GM12891 (cell line): Measurements from ENCODE around the gene NCKAP5L.

ENCODE experiments used
- PAX5 ChIP-seq: IDR thresholded peaks from 2 replicates; pipeline ENCODE4 v1.6.1; 2011; ENCODE audit warnings: low read length, moderate library complexity, mild to moderate bottlenecking; ENCODE audit not compliant: insufficient read depth, severe bottlenecking
- POLR2A ChIP-seq: IDR thresholded peaks from 2 replicates; pipeline ENCODE4 v1.6.1; 2011; ENCODE audit warnings: low read depth, low read length, control low read depth
- POLR2AphosphoS5 ChIP-seq: IDR thresholded peaks from 2 replicates; pipeline ENCODE4 v1.6.1; 2011; ENCODE audit warnings: low read depth, low read length, control low read depth
- POU2F2 ChIP-seq: IDR thresholded peaks from 2 replicates; pipeline ENCODE4 v1.6.1; 2011; ENCODE audit warnings: low read depth, mild to moderate bottlenecking, control low read depth, low read length, moderate library complexity
- SPI1 ChIP-seq: IDR thresholded peaks from 2 replicates; pipeline ENCODE4 v1.6.1; 2011; ENCODE audit warnings: low read depth, low read length, control low read depth
- TAF1 ChIP-seq: IDR thresholded peaks from 2 replicates; pipeline ENCODE4 v1.6.1; 2011; ENCODE audit warnings: low read depth, low read length, control low read depth

DNA sequence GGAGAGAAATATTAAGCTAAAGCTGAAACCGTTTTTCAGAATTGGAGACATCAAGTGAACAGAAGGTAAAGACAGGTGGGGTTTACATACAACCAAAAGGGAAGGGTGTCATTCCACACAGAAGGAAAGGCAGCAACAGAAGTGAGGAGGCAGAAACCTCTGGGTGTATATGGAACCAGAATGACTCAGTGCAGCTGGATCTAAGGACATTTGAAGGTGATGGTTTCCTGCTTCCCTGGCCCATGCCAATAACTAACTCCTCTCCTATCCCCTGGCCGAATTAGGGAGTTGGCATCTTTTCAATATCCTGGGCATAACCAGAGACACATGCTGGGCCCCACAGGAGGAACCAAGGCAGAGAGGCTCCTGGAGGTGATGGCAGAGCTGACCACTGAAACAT, 8.4 kb downstream of the NCKAP5L start:
- TF ChIP-seq POLR2A (no peak), POLR2AphosphoS5 (no peak), POU2F2 (no peak), TAF1 (no peak), PAX5 (no peak), SPI1 (no peak)
